K562 (cell line): ENCODE data around the gene CLGN. TPM values are rescaled to one million over a fixed set of nuclear protein-coding genes. Genes with fewer than 3 reads are reported as not detected.

Experiments
- ATAC-seq: fragments of 200-7000 bp; cut with Tn5 transposase; 3 replicates; pipeline ENCODE4 v1.9.1; 2020; ENCODE audit warnings: moderate library complexity
- BruUV-seq: library from RNA; stranded (reverse); fragments of 400-500 nt; replicated peaks from 2 replicates; lab custom pipeline; 2021; lab: Mats Ljungman, UMichigan
- CTCF ChIA-PET: fragments of 300-600 bp; formaldehyde crosslinking; extraction: SDS; loops from one replicate; lab custom pipeline; 2021; ENCODE audit warnings: low intra/inter-chr PET ratio; lab: Yijun Ruan, JAX
- POLR2A ChIA-PET: fragments of 300-600, 350-650 bp; sonication (Branson Sonifier 250); formaldehyde crosslinking; extraction: SDS; loops from one replicate; lab custom pipeline; 2021; ENCODE audit warnings: antibody characterized with exemption, inconsistent platforms; lab: Yijun Ruan, JAX
- DNase-seq, 4 experiments: peaks; one replicate each; pipeline versions ENCODE4 v3.0.0 to v3.0.0-alpha.2; 2011 to 2018; ENCODE audit warnings: low spot score in 3 of 4, mixed read lengths in 3 of 4; ENCODE audit errors: extremely low read depth in 1 of 4
- FAIRE-seq: peaks from 2 replicates; lab custom pipeline; 2011; peaks lifted over from hg19 to GRCh38; lab: Jason Lieb, UNC
- H2AFZ ChIP-seq: 2 replicates; pipeline ENCODE4 v1.6.0; 2011; ENCODE audit warnings: low read depth, low read length, control low read depth, inconsistent platforms
- H3K27ac ChIP-seq: fragments of 200-600 bp; 3 replicates; pipeline ENCODE4 v1.8.0; 2011; ENCODE audit warnings: low read depth, mild to moderate bottlenecking, control low read depth, inconsistent platforms, low read length, moderate library complexity, mixed read lengths; ENCODE audit errors: extremely low read depth
- H3K27me3 ChIP-seq, 2 experiments: fragments of 300-600 bp in 1 of 2; 2 replicates in 1 of 2; 3 replicates in 1 of 2; pipeline versions ENCODE4 v1.6.0 to v1.8.0; 2011; ENCODE audit warnings: inconsistent platforms in 2 of 2, low read length in 2 of 2, mild to moderate bottlenecking in 1 of 2, mixed read lengths in 1 of 2, moderate library complexity in 1 of 2; ENCODE audit not compliant: control insufficient read depth in 2 of 2, insufficient read depth in 2 of 2
- H3K36me3 ChIP-seq: fragments of 300-600 bp; 3 replicates; pipeline ENCODE4 v1.8.0; 2011; ENCODE audit warnings: mild to moderate bottlenecking, low read length, inconsistent platforms; ENCODE audit not compliant: control insufficient read depth, insufficient read depth
- H3K4me1 ChIP-seq, 2 experiments: fragments of 200-600 bp in 1 of 2; replicated peaks in 1 of 2; 2 replicates in 1 of 2; 3 replicates in 1 of 2; pipeline versions ENCODE4 v1.5.1 to v1.8.0; 2011; ENCODE audit warnings: inconsistent platforms in 2 of 2, low read length in 2 of 2, mild to moderate bottlenecking in 1 of 2, mixed read lengths in 1 of 2, moderate library complexity in 1 of 2; ENCODE audit not compliant: control insufficient read depth in 2 of 2, insufficient read depth in 2 of 2
- H3K4me2 ChIP-seq: 2 replicates; pipeline ENCODE4 v1.6.1; 2011; ENCODE audit warnings: low read length, control low read depth, inconsistent platforms, mixed read lengths; ENCODE audit not compliant: insufficient read depth
- H3K4me3 ChIP-seq: fragments of 200-600 bp; sonication (generic), shearing (Covaris generic); 2 replicates; pipeline ENCODE4 v1.5.1; 2016; ENCODE audit warnings: control low read depth, inconsistent platforms
- H3K79me2 ChIP-seq: fragments of 200-600 bp; 3 replicates; pipeline ENCODE4 v1.8.0; 2011; ENCODE audit warnings: low read length, inconsistent platforms; ENCODE audit not compliant: control insufficient read depth, insufficient read depth
- H3K9ac ChIP-seq, 2 experiments: 2 replicates each; pipeline versions ENCODE4 v1.6.0 to v1.6.1; 2011; ENCODE audit warnings: low read depth in 2 of 2, low read length in 2 of 2, control low read depth in 1 of 2, inconsistent platforms in 1 of 2, mild to moderate bottlenecking in 1 of 2, mixed read lengths in 1 of 2; ENCODE audit not compliant: insufficient read depth in 1 of 2
- H3K9me1 ChIP-seq: one replicate; pipeline ENCODE4 v1.6.0; 2011; ENCODE audit warnings: inconsistent platforms, mild to moderate bottlenecking, low read length, moderate library complexity; ENCODE audit not compliant: control insufficient read depth, insufficient read depth
- H3K9me3 ChIP-seq: replicated peaks from 2 replicates; pipeline ENCODE4 v1.5.1; 2011; ENCODE audit warnings: low read depth, low read length, inconsistent platforms; ENCODE audit not compliant: control insufficient read depth, insufficient read depth
- H4K20me1 ChIP-seq: replicated peaks from 2 replicates; pipeline ENCODE4 v1.6.1; 2011; ENCODE audit warnings: low read length, inconsistent platforms, mixed read lengths; ENCODE audit not compliant: control insufficient read depth, insufficient read depth
- ARID1B ChIP-seq: fragments of 450-650 bp; IDR thresholded peaks from 2 replicates; pipeline ENCODE4 v1.6.1; 2016; ENCODE audit warnings: antibody characterized with exemption, mild to moderate bottlenecking, inconsistent platforms
- ATF1 ChIP-seq, 2 experiments: fragments of 450-650 bp in 1 of 2; IDR thresholded peaks; 2 replicates each; pipeline ENCODE4 v1.6.1; 2016; ENCODE audit warnings: missing compliant biosample characterization in 1 of 2, missing genetic modification characterization in 1 of 2
- CHD1 ChIP-seq: fragments of 200-600 bp; sonication (generic); IDR thresholded peaks from one replicate; pipeline ENCODE4 v1.6.1; 2012; ENCODE audit warnings: mild to moderate bottlenecking, moderate library complexity, low read length, inconsistent platforms
- CREM ChIP-seq: IDR thresholded peaks from 2 replicates; pipeline ENCODE4 v1.6.1; 2014; ENCODE audit warnings: antibody characterized with exemption, low read depth
- CXXC5 ChIP-seq: fragments of 250-450 bp; sonication (Bioruptor Pico); IDR thresholded peaks from 2 replicates; pipeline ENCODE4 v1.8.0; 2022; ENCODE audit warnings: inconsistent platforms, mild to moderate bottlenecking, moderate library complexity
- ELK3 ChIP-seq: fragments of 450-650 bp; formaldehyde crosslinking; IDR thresholded peaks from 2 replicates; pipeline ENCODE4 v1.4.0; 2020; ENCODE audit warnings: mild to moderate bottlenecking
- HDAC8 ChIP-seq: fragments of 450-650 bp; IDR thresholded peaks from 2 replicates; pipeline ENCODE4 v1.6.1; 2016; ENCODE audit warnings: mild to moderate bottlenecking, missing genetic modification characterization, moderate library complexity, missing compliant biosample characterization
- JUND ChIP-seq, 2 experiments: IDR thresholded peaks; 2 replicates in 1 of 2; 3 replicates in 1 of 2; pipeline ENCODE4 v1.6.1; 2011; ENCODE audit warnings: borderline replicate concordance in 2 of 2, low read depth in 2 of 2, low read length in 2 of 2, improper control_type of control experiment in 1 of 2, missing biosample characterization in 1 of 2, missing genetic modification characterization in 1 of 2, missing genetic modification reagents in 1 of 2
- MYC ChIP-seq, 2 experiments: fragments of 250-450 bp in 1 of 2; sonication (Bioruptor Pico) in 1 of 2; IDR thresholded peaks; 2 replicates each; pipeline versions ENCODE4 v1.5.1 to v1.6.1; 2012 to 2021; ENCODE audit warnings: low read depth in 2 of 2, borderline replicate concordance in 1 of 2, improper control_type of control experiment in 1 of 2, low read length in 1 of 2, mild to moderate bottlenecking in 1 of 2, moderate library complexity in 1 of 2
- NCOA4 ChIP-seq: fragments of 450-650 bp; IDR thresholded peaks from 2 replicates; pipeline ENCODE4 v1.6.1; 2018; ENCODE audit warnings: mild to moderate bottlenecking; ENCODE audit not compliant: partially characterized antibody
- PHB ChIP-seq: fragments of 250-450 bp; sonication (Bioruptor Pico); IDR thresholded peaks from 2 replicates; pipeline ENCODE4 v1.5.0; 2021
- RCOR1 ChIP-seq, 2 experiments: IDR thresholded peaks; 2 replicates each; pipeline ENCODE4 v1.6.1; 2012; ENCODE audit warnings: low read depth in 2 of 2, low read length in 2 of 2, borderline replicate concordance in 1 of 2, improper control_type of control experiment in 1 of 2
- STAT5A ChIP-seq: IDR thresholded peaks from 2 replicates; pipeline ENCODE4 v1.6.1; 2012; ENCODE audit warnings: low read length, inconsistent platforms, borderline replicate concordance
- THRA ChIP-seq: fragments of 450-650 bp; IDR thresholded peaks from 2 replicates; pipeline ENCODE4 v1.6.1; 2017; ENCODE audit warnings: mild to moderate bottlenecking, moderate library complexity
- ZNF280A ChIP-seq: fragments of 450-650 bp; IDR thresholded peaks from 2 replicates; pipeline ENCODE4 v1.6.1; 2018; ENCODE audit warnings: mild to moderate bottlenecking, low read depth; ENCODE audit not compliant: partially characterized antibody
- WGBS: fragments of 100-300 bp; shearing (Covaris generic); methylation state at CpG from one replicate; pipeline ENCODE4 v1.1.6; 2016; ENCODE audit warnings: low coverage, mixed read lengths; ENCODE audit not compliant: insufficient coverage; ENCODE audit errors: missing lambda C conversion rate; 5-methylcytosine and 5-hydroxymethylcytosine counted together
- in situ Hi-C: fragments of 300-500 bp; cut with MboI; formaldehyde crosslinking; loops from 4 replicates; pipeline ENCODE4 v1.15.0; 2018; ENCODE audit warnings: inconsistent platforms, mixed read lengths
- intact Hi-C: fragments of 100-400 bp; cut with micrococcal nuclease; formaldehyde crosslinking; loops from 2 replicates; pipeline ENCODE4 v1.14.2; 2022
- polyA plus RNA-seq, 8 experiments: library from polyadenylated mRNA; depleted of rRNA in 4 of 8; stranded (reverse) in 5 of 8; unstranded in 3 of 8; fragments of >200 nt; fragmentation: Nextera tagmentation in 2 of 8; fragmentation: Illumina TruSeq in 1 of 8; extraction: Ambion mirVana in 2 of 8; extraction: Trizol in 1 of 8; gene quantifications; 2 replicates each; pipeline versions ENCODE4 v1.2.1 to v1.2.3, GENCODE V29; 2011 to 2014; ENCODE audit warnings: inconsistent platforms in 1 of 8, missing spikeins in 1 of 8
- total RNA-seq, 7 experiments: library from RNA; depleted of rRNA in 6 of 7; stranded (reverse); fragments of >200 nt in 6 of 7; fragmentation: Illumina TruSeq in 2 of 7; extraction: Trizol in 2 of 7; gene quantifications; 2 replicates each; pipeline versions ENCODE4 v1.2.1 to v1.2.3, GENCODE V29; 2011 to 2021; ENCODE audit warnings: low replicate concordance in 1 of 7

Gene CLGN
- total and polyA plus RNA-seq, 9 of the 15 experiments (the other 6 are each of a cell fraction or from before 2014, with no cell fraction given): 0.22 to 3.6 (median 2.7) TPM

GRCh38 chr4:140413130-140413969 is 14.1 kb downstream of the CLGN start (continued):
- TF ChIP-seq CXXC5: peak; percentile 38

GRCh38 chr4:140408974-140409373 is 18.5 kb downstream of the CLGN start:
- CTCF ChIA-PET: no interaction called here
- TF ChIP-seq ARID1B (0 out of 2 replicates have a peak, but pooled peaks have one; percentile 9), THRA (no peak), ELK3 (CRISPR knock-in tag) (no peak), CHD1 (no peak), RCOR1 (IDR thresholded peaks at IDR 0.05; ENCODE audit: borderline replicate concordance in 1 of 2, low read depth in 2 of 2, low read length in 2 of 2) (0 out of 4 replicates have a peak, but pooled peaks of 1 of the 2 experiments have one; percentile 16), NCOA4 (no peak), CREM (peak; percentile 28; the same call in 1 of the 2 replicates), STAT5A (no peak), HDAC8 (tag) (no peak), JUND (IDR thresholded peaks at IDR 0.05; ENCODE audit: borderline replicate concordance, low read depth, low read length) (peak; percentile 21; the same call in 1 of the 2 replicates), JUND (tag; IDR thresholded peaks at IDR 0.05; ENCODE audit: borderline replicate concordance, low read depth, low read length) (no peak; the same call in 2 of the 3 replicates), ZNF280A (no peak), MYC (IDR thresholded peaks at IDR 0.05; ENCODE audit: low read depth, low read length) (0 out of 2 replicates have a peak, but pooled peaks have one; percentile 25), MYC (CRISPR knock-in tag; IDR thresholded peaks at IDR 0.05; ENCODE audit: borderline replicate concordance, low read depth) (no peak), ATF1 (CRISPR knock-in tag; IDR thresholded peaks at IDR 0.05) (no peak), ATF1 (tag; IDR thresholded peaks at IDR 0.05) (peak; percentile 31; the same call in 1 of the 2 replicates), PHB (no peak)

More at GRCh38 chr4:140408974-140409373, 18.5 kb downstream of the CLGN start:
- intact Hi-C loops (no loop called here), in situ Hi-C loops (no loop called here)
- POLR2A ChIA-PET: no interaction called here
- no peak overlapping the region for H3K4me2 ChIP-seq
- H3K79me2 ChIP-seq: no peaks in the 10 kb centered on the region
- no TSS peak for BruUV-seq
- H3K4me3 ChIP-seq: no peak overlapping the region
- no peak overlapping the region for H3K9ac ChIP-seq
- no peak overlapping the region for H2AFZ ChIP-seq
- no peaks in the 10 kb centered on the region for H3K9me3 ChIP-seq
- H3K4me1 ChIP-seq: no peaks in the 10 kb centered on the region; a peak in 2 of 5 replicates
- no peaks in the 10 kb centered on the region for H3K9me1 ChIP-seq
- 11% methylated on average over 1 of the region's 1 CpG for WGBS
- ATAC-seq (0 out of 3 replicates have a peak, but pooled peaks have one; percentile 23), FAIRE-seq (no peak), DNase-seq (peak in 1 of 4 experiments; percentile 7)
- no peak overlapping the region for H3K27ac ChIP-seq
- no peaks in the 10 kb centered on the region for H3K36me3 ChIP-seq
- H3K27me3 ChIP-seq: no peaks in the 10 kb centered on the region
- H4K20me1 ChIP-seq: no peaks in the 10 kb centered on the region
